ENCODE results near the gene DUSP5.
"Not testable (repeated sequence)": the region's sequence is repeated elsewhere in the genome, so short reads cannot be mapped to it uniquely, and the experiment has no call there.

The DUSP5 gene

DNA sequence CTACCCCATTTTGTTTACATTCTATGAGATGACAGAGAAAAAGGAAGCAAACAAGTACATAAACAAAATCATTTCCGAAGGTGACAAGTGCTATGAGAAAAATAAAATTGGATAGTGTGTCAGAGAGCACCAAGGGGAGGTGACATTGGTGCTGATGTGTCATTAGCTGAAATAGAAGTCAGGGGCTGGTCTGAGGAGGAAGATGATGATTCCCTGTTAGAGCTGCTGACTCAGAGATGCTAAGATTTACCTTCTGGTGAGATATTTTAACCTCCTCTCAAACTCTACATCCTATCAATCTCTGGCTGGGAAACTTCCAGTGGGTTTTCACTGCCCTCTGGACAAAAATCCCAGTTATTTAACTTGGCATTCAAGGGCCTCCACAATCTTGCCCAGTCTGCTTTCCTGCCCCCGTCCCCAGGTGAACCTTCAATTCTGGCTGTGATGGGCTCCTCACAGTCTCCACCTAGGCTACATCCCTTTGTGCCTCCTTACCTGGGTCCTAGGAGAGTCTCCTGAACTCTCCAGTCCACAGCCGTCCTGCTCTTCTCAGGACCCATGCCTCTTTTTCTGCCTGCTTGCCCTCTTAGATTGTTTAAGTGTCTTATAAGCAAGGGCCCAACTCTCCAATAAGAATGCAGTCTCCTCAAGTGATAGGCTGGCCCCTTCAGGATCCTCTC is 26.6 kb downstream of the DUSP5 start:
- DNase-seq = no peak

DNA sequence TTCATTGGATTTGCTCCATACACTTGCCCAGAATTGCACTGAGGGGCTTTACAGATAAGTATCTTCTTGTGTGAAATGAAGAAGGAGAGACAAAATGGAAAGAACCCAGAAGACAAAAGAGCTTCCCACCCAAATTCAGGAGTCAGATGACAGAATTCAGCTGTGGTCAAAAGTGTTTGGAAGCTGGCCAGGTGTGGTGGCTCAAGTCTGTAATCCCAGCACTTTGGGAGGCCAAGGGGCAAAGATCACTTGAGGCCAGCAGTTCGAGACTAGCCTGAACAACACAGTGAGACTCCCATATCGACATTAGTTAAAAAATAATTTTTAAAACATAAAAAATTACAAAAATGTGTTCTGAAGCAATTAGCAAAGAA is 27.1 kb downstream of the DUSP5 start:
- DNase-seq = no peak

- no peak for DNase-seq
Observed at GRCh38 chr10:110525349-110526260, 27.9 kb downstream of the DUSP5 start.

GRCh38 chr10:110527731-110528171 is 30.0 kb downstream of the DUSP5 start:
- no peak for DNase-seq

- no peak for DNase-seq
Observed at GRCh38 chr10:110528224-110528996, 30.7 kb downstream of the DUSP5 start.

GRCh38 chr10:110528997-110529524 is 31.4 kb downstream of the DUSP5 start:
- DNase-seq = peak; percentile 43 to 44

DNA sequence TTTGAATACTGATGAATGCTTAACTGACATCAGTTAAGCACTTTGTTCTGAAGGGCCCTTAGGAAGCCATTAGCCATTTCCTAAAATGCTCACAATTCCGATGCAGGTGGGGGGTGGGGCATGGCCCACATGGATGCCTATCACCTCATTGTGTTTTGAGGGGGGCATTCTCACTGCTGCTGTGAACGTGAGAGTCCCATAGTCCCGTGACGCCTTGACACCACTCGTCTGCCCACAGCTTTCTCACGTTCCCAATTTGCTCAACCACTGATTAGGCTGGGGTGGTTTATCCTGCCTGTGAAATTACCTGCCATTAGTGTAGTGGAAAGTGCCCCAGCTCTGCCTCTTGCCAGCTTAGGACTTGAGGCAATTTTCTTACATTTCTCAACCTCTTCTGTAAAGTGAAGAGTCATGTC is 31.9 kb downstream of the DUSP5 start:
- peak; percentile 29 to 33 for DNase-seq

DNA sequence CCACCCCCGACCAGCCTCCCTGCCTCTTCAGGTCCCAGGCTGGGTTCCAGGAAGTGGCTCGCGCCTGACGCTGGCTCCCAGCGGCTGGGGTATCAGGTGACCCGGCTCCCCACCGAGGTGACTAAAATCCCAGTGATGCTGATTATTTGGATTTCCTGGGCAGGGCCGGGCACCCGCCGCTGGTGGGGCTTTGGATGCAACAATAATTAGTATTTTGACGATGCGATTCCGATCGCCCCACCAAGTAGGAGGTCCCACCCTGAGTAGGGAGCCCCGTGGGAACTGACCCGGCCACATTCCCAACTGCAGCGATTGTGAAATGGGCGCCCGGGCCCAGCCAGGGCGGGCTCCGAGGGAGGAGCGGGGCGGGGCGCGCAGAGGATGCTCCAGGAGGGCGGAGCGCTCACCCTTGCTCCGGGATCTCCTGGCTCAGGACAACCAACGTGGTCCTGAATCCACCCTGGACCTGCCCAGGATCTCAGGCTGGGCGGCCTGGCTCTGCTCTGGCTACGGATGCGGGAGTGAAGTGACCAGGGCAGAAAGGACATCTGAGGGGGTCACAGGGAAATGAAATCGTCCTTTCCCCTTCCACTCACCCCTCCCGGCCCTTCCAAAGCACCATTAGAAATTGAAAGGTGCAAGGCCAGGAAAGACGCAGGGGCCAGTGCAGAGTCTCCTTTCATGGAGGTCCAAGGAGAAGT is 32.6 kb downstream of the DUSP5 start:
- DNase-seq = no peak

DNA sequence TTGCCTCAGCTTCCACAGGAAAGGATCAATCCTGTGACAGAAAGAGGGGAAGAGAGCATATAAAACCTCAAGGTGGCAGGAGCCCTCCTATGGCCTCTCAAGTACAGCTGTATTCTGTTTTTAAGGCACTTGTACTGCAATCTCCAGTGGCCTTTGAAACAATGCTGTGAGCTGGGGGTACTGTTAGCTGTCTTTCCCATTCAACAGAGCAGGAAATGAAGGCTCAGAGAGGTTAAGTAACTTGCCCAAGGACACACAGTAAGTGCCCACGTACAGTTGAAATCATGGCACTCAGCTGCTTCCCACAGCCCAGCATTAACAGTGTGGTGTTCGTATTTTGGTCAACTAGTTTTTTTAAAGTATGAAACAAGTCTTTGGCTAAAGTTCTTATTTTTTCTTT is 34.0 kb downstream of the DUSP5 start:
- no peak for DNase-seq

- DNase-seq = not testable (repeated sequence)
Observed at GRCh38 chr10:110532628-110533027, 34.9 kb downstream of the DUSP5 start.

DNA sequence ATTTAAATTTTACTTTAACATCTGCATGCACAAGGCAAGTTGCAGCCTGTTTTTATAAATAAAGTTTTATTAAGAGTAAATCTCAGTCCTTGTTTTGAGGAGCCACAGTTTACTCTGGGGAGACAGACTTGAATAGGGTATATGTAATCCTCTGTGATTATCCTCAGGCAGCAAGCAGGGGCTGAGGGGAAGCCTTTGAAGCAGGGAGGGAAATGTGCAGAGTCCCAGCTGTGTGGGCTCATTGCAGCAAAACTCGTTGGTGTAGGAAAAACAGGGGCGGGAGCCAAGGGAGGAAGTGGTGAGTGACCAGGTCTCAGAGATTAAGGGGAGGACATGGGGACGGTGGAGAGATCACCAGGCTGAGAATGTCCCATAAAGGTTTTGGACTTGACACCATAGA is 35.4 kb downstream of the DUSP5 start:
- DNase-seq = no peak

GRCh38 chr10:110534571-110534970 is 36.9 kb downstream of the DUSP5 start:
- DNase-seq = no peak

GRCh38 chr10:110535958-110536891 is 38.5 kb downstream of the DUSP5 start:
- peak; percentile 62 to 77 for DNase-seq

DNA sequence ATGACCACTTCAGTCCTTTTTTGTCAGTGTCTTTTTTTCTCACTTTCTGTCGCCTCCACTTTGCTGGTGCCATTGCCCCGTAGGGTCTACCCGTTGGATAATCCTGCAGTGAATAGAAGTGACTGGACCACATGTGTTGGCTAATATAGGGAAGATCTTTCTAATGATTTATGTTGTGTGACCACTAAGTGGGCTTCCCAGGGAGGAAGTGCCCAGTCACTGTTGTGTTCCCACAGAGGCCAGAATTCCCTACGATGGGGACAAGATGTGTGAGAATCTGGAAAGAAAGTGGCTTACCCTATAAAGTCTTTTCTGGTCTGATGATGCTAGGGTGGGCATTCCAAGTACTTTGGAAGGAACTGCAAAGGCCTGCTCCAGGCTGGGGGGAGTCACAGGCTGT is 41.4 kb downstream of the DUSP5 start:
- DNase-seq = no peak

DNA sequence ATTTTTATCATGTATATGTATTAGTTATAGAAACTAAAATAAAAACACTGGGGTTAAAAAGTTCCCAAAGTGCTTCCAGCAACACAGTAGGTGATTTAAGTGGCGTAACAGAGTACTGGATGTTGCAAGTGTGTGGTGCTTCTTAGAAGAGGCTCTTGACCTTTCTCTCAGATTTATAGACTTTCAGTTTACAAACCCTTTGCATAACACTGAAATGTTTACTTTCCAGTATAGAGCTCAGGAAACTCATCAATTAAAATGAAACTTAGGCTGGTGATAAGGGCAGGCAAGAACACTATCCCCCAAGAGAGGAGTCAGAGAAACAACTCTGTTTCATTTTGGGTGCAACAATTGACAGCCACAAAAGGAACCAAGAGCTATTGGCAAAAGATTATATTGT is 42.3 kb downstream of the DUSP5 start:
- DNase-seq = no peak

DNA sequence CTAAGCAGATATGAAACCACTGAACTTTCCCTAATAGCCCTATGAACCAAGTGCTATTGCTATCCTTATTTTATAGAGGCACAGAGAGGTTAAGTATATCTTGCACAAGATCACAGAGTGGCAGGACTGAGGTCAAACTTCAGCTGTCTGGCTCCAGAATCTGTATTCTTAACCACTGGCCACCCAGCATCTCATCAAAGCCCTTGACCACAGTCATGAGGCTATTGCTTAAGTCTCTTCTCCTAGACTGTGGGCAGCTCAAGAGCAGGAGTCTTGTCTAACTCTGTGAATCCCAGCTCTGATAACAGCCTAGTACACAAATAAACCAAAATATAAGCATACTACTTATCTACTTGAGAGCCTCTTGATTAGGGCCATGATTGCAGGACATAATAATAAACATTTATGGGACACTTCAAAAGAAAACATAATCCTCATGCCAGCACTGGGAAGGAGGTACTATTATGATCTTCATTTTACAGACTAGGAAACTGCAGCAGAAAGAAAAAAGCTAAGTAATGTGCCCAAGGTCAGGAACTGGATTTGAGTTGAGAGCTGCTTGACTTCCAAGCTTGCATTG is 47.3 kb downstream of the DUSP5 start:
- no peak for DNase-seq

- DNase-seq = no peak
Observed at GRCh38 chr10:110546077-110546476, 48.4 kb downstream of the DUSP5 start.

- DNase-seq = no peak
Observed at GRCh38 chr10:110546499-110547110, 48.9 kb downstream of the DUSP5 start.

DNA sequence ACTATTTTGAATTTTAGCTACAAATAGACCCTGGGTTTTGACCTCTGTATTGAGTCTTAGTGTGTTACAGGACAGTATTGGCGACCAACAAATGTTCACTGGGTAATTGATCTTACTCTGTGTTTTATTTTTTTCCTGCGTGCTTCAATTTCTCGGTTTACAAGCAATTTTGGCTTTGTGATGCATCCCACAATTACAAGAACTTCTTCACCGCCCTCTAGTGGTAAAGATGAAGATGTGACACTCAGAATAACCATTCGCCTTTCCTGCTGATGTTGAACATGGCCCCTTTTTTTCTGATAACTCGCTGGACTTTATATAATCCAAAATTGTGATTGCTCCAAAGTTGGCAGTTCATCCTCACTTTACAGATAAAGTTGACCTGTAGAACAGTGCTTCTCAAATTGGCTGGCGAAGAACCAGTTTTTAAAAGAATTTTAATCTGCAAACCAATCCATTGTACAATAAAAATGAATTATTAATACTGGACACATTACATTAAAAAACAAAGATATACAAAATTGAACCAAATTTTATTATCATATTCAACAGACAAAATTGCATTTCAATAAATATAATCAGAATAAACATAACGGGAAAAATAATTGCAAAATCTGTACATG is 49.5 kb downstream of the DUSP5 start:
- no peak for DNase-seq

DNA sequence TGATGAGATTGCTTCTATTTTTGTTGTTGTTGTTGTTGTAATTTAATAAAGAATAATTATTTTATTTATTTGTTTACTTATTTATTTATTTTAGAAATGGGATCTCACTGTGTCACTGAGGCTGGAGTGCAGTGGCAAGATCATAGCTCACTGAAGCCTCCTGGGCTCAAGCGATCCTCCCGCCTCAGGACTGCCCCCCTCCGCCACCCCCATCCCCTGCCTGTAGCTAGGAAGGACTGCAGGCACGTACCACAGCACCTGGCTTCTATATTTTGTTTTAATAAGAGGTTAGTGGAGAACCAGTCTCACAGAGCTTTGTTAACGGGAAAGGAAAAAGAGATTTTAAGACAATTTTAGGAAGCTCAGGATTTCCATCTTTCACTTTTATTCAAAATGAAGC is 50.3 kb downstream of the DUSP5 start:
- DNase-seq = no peak

Data from activated CD4-positive, alpha-beta T cell treated with anti-CD3 and anti-CD28 coated beads for 4 hours (primary cell).